D341Med (cell line): ENCODE measurements around the gene POLD2.

ENCODE experiments used
- DNase-seq: peaks from one replicate; pipeline ENCODE4 v3.0.0; 2012; ENCODE audit warnings: low spot score

POLD2 gene

GRCh38 chr7:44081266-44081748 lies 42.0 kb downstream of the POLD2 start:
- no peak for DNase-seq

DNA sequence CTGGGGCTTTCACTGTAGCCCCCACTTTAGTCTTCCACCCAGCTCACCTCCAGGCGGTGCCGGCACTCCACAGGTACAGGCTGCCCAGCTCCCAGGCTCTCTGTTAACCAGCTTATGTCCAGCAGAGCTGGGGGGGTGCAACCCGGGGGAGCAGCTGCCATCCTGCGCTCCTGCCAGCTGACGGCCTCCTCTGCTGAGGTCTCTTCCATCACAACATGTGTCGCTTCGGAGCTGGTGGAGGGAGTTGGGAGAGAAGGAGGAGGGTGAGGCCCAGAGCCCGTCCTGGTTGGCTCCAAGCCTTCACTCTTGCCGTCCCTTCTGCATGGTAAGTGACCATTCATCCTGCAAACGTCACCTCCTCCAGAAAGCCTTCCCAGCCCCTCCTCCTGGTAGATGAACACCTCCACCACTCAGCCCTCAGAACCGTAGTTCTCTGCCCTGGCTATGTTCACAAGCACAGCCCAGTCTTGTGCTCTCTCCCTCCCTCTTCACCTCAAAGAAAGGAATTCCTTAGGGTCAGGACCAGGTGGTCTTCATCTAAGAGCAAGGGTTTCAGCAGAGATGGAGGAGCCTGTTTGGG lies 42.6 kb downstream of the POLD2 start:
- DNase-seq, result no peak

DNA sequence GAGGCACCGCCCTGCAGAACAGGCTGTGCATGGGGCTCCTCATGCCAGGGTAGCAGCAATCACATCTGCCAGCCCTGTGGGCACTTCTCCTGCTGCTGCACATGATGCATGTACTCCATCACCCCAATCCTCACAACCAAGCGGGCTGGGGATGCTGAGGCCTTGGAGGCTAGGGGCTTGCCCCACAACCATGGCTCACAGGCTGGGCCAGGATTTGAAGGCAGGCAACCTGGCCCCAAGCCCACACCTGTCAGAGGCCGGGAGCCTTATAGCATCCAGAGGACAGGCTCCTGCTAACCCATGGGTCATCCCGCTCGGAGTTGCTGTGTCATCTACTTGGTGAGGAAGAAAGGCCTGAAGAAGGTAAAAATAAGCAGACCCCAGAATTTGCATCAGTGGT lies 43.2 kb downstream of the POLD2 start:
- DNase-seq, result no peak

DNA sequence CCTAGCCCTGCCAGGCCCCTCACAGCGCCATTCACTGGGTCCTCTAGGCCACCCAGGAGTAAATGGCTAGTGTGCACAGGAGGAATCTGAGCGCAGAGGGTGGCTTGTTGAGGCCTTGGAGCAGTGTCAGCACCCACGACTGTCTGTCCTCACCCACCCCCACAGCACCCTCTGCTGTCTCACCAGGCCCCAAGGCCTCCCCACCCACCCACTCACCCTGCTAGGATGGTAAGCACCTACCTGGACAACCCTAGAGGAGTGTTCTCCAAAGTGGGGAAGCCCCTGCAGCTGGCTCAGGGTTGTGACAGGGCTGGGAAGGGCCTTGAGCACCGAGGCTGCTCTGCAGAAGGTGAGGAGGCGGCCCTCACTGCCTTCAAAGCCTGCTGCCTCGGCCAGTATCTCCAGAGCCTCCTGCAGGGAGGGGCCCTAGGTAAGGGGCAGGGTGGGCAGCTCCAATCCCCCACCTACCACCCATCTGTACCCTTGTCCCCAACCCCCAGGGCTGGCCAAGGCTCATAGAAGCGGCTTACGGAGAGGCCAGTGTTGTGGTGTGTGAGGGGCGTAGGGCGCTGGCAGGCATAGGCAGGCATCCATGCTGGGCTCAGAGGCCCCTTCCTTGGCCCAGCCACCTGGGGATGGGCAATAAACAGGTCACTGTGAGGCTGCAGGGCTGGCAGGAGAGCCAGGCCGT lies 43.9 kb downstream of the POLD2 start:
- no peak for DNase-seq

DNA sequence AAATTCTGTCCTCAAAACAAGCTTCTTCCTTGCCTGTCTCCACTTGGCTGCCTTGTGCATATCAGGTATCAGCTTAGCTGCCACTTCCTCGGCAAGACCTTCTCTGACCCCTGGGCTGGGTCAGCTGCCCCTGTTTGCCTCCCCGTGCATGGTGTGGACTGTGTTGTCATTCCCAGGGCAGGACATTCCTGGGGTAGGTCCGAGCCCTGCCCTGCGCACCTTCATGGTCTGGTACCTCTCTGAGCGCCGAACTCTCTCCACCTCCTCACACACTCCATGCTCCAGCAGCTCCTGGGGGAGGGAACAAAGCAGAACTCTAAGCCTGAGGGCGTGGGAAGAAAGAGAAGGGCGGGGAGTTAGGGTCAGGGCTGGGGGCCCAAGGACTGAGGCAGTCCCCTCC lies 44.8 kb downstream of the POLD2 start:
- DNase-seq, result no peak

- no peak for DNase-seq
These were observed 45.7 kb downstream of the POLD2 start for GRCh38 chr7:44077681-44078091.

GRCh38 chr7:44077061-44077460 lies 46.3 kb downstream of the POLD2 start:
- DNase-seq, result no peak

DNA sequence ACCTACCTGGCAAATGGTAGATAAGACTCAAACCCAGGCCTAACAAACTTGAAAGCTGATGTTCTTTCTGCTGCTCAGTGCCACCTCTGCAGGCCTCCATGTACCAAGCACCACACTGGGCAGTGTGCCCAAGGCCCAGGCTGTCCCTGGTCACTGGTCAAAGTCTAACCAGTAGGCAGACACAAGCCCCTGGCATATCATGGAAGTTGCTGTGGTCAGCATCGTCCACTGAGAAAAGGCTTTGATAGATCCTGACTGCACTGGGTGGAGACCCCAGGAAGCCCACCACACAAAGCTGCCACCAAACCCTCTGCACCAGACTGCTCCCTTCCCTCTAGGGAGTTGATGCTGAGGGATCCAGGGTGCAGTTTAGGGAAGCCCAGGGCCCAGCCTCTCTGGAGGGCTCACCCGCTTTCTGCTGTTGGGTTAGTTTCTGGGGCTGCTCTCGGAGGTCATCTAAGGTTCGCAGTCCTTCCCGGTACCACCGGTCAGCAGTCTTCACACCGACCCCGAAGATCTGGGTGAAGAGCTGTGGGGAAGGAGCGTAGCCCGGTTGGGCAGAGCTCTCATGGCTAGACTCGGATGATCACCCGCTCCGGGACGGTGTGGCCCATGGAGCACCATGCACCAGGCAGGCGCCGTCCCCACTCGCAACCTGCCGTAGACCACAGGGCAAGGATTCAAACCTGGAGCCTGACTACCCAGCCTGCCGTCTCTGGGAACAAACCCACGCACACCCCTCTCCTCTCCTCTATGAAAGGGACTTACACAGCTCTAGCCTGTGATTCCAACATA lies 47.0 kb downstream of the POLD2 start:
- no peak for DNase-seq

GRCh38 chr7:44075296-44076075 lies 47.9 kb downstream of the POLD2 start:
- no peak for DNase-seq

- no peak for DNase-seq
These were observed 49.0 kb downstream of the POLD2 start for GRCh38 chr7:44074349-44074695.

GRCh38 chr7:44073664-44074348 lies 49.5 kb downstream of the POLD2 start:
- no peak for DNase-seq

- peak; percentile 78 for DNase-seq
These were observed 50.8 kb downstream of the POLD2 start for GRCh38 chr7:44072364-44073231.

GRCh38 chr7:44071726-44072363 lies 51.5 kb downstream of the POLD2 start:
- no peak for DNase-seq

GRCh38 chr7:44068054-44068453 lies 55.3 kb downstream of the POLD2 start:
- DNase-seq, result no peak

DNA sequence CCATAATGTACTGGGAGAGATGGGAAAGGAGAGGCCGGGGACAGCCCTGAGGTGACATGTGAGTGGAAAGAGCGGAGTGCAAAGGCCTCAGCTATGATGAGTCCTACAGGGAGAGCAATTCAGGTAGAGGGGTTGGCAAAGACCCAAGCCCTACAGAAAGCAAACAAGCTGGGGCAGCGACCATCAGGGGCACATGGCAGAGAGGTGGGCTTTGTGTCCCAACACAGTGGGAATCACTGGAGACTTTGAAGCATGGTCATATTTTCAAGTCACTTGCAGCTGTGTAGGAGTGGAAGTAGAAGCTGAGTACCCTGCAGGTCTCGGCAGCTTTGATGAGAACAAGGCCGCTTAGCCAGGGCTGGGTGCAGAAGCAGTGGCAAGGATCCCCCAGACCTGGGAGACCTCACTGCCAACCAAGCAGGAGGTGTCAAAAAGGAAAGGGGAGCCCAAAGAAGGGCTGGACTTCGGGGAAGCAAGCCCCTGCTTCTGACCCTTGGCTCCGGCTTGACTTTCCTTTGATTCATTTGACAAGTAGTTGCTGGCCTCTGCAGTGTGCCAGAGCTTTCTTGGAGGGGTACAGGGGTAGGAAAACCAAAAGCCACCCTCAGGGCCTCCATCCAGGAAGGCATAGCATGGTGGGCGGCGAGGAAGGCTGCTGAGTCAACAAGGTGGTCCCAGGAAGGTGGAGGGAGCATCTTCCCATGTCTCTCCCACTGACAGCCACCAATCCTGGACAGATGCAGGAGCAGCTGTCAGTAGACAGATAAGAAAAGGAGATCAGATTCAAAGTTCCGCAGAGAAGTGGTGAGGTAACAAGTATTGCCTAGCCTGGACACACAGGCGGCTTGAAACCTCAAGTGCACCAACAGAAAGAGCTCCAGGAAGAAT lies 56.0 kb downstream of the POLD2 start:
- no peak for DNase-seq

- no peak for DNase-seq
These were observed 56.8 kb downstream of the POLD2 start for GRCh38 chr7:44066494-44067063.

GRCh38 chr7:44066111-44066460 lies 57.3 kb downstream of the POLD2 start:
- DNase-seq, result no peak

DNA sequence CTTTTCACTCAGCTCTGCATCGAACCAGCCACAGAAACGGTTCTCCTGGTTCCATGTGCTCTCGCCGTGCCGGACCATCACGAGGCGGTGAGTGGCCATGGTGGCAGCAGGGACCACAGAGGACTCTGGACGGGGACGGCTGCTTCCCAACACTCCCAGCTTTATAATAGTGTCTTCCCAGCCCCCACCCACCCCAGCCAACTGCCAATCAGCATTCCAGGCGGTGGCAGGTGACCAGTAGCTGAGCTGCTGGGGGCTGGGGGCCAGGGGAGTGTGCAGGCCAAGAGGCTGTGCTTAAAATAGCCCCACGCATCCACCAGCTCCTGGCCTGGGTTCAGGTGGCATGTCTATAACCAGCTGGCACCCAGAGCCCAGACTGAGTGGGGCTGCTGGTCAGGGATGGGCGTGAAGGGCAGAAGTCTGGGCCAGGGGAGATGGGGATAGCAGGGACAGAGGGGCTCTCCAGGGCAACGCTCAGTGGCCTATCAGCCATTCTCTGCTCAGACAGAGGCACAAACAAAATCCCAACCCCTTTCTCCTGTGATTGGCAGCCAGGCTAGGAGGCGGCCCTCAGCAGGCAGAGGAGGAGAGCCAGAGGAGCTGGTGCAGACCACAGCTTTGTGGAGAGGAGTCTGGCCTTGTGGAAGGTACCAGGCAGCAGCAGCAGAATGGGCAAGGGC lies 57.8 kb downstream of the POLD2 start, which contains the start of gene PGAM2:
TSS of gene PGAM2 (minus strand) at position 137 of the 680 bp plus-strand sequence. CDS start at position 99, 38 bp downstream.
- DNase-seq, result no peak
